Epithelial cell of esophagus (primary cell): ENCODE data around the gene HNRNPF.

Experiments
- DNase-seq: peaks from one replicate; pipeline ENCODE4 v3.0.0; 2010; ENCODE audit warnings: low read depth
- H3K4me3 ChIP-seq: 2 replicates; pipeline ENCODE4 v1.5.1; 2011; ENCODE audit warnings: mild to moderate bottlenecking, low read length, control low read depth
- CTCF ChIP-seq: IDR thresholded peaks from 2 replicates; pipeline ENCODE4 v1.5.1; 2011; ENCODE audit warnings: low read depth, mild to moderate bottlenecking, low read length, control low read depth, inconsistent platforms; ENCODE audit not compliant: insufficient read depth; ENCODE audit errors: missing control alignments

Gene HNRNPF

GRCh38 chr10:43444897-43445466 lies 36.0 kb upstream of the HNRNPF start:
- DNase-seq: peak; percentile 26
- no peak for TF ChIP-seq CTCF
- H3K4me3 ChIP-seq: no peak overlapping the region

- no peak for DNase-seq
- H3K4me3 ChIP-seq: no peak overlapping the region
- TF ChIP-seq CTCF: no peak
These were observed 35.3 kb upstream of the HNRNPF start for GRCh38 chr10:43444323-43444722.

- TF ChIP-seq CTCF: no peak
- no peak for DNase-seq
- H3K4me3 ChIP-seq: no peak overlapping the region
These were observed 31.6 kb upstream of the HNRNPF start for GRCh38 chr10:43440463-43441134.

- DNase-seq: no peak
- no peak for TF ChIP-seq CTCF
- H3K4me3 ChIP-seq: peak overlapping the region; percentile 87
These were observed 28.3 kb upstream of the HNRNPF start for GRCh38 chr10:43437141-43437870.

GRCh38 chr10:43436291-43437140 lies 27.5 kb upstream of the HNRNPF start, which contains the start of gene ZNF487:
TSS of gene ZNF487 (plus strand) at chr10:43437111. CDS start at chr10:43475814, 38,703 bp downstream.
- peak within 1 kb of the TSS; percentile 87 for H3K4me3 ChIP-seq
- DNase-seq: peak; percentile 89
- TF ChIP-seq CTCF: no peak

- no peak overlapping the region for H3K4me3 ChIP-seq
- no peak for TF ChIP-seq CTCF
- no peak for DNase-seq
These were observed 22.1 kb upstream of the HNRNPF start for GRCh38 chr10:43430926-43431663.
